ENCODE data around the gene RNLS. TPM values are rescaled to one million over a fixed set of nuclear protein-coding genes. Genes with fewer than 3 reads are reported as not detected.

RNLS gene
- total RNA-seq, 2 experiments from 2014 or later: not detected

- DNase-seq (ENCODE audit: low spot score): no peak
- TF ChIP-seq EZH2phosphoT487 (IDR thresholded peaks at IDR 0.05; ENCODE audit: borderline replicate concordance, low read depth, low read length) (no peak), CTCF (conservative IDR thresholded peaks at IDR 0.05; ENCODE audit: low read length) (no peak)
- Histone ChIP-seq H3K9me2 (ENCODE audit: insufficient read depth, low read length) (no peaks in the 10 kb centered on the region), H3K79me2 (ENCODE audit: insufficient read depth, low read depth, low read length) (no peaks in the 10 kb centered on the region), H3K27ac (ENCODE audit: low read depth, low read length, poor library complexity, severe bottlenecking) (no peak overlapping the region), H4K20me1 (ENCODE audit: insufficient read depth, low read length) (no peaks in the 10 kb centered on the region), H2AFZ (ENCODE audit: low read length) (no peak overlapping the region), H3K4me1 (ENCODE audit: insufficient read depth, low read length, poor library complexity, severe bottlenecking) (no peaks in the 10 kb centered on the region), H3K4me3 (ENCODE audit: low read depth, low read length, poor library complexity, severe bottlenecking) (no peak overlapping the region), H3K4me2 (ENCODE audit: low read length) (no peak overlapping the region), H3K9me3 (ENCODE audit: low read length) (peaks cover 14% of the 10 kb centered on the region; the same call in 1 of the 2 replicates), H3K36me3 (ENCODE audit: insufficient read depth, low read length) (peaks cover 9% of the 10 kb centered on the region)
- ChIA-PET CTCF (ENCODE audit: unreplicated experiment) (interaction anchor here (0.9 kb wide), 1 partner anchor 85 kb away, joined by 3 read pairs; no protein-coding TSS in a partner anchor), POLR2A (interaction anchor here (0.6 to 6.8 kb wide), 12 partner anchors 11 to 556 kb away, joined by 3 to 53 read pairs (median 3); partner anchors contain the start of genes KLLN and PTEN)
- no TSS peak for BruUV-seq (replicated peaks)
- intact Hi-C loops (cut with micrococcal nuclease; ENCODE audit: unreplicated experiment): loop anchor here (5.0 kb wide), 1 partner anchor 35 kb away; no protein-coding TSS in a partner anchor
Observed at GRCh38 chr10:88377510-88377909, 205.6 kb downstream of the RNLS start.

DNA sequence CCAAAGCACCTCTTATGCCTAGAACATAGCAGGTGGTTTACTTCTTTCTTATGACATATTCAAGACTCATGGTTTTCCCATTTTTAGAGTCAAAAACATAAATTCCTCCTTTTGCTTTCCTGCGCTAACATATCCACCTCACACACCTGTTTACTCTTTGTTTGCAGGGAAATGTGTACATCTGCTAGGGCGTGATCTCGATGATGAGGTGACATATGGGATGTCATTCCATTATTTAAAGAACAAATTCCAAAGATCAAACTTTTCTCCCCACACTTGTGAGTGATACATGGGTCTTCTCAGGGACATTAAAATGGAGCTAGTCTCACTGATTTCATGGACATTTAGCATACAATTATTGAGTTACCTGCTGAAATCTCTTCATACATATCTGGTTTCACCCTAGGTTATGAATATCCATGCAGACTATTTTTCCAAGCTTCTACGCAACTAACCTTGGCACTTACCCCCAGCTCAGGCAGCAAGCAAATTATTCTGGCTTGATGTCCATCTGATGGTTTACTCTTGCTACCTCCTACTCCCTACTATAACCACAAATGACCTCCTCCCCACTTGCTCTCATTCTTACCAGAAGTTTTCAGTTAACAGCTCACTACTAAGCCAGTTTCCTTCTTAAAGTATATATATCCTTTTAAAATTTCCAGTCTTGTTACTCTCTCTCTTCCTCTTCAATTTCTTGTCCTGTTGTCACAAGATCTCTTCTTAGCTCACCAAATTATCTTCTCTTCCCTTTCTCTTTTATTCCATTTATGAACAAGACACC, 208.5 kb downstream of the RNLS start:
- intact Hi-C loops (cut with micrococcal nuclease; ENCODE audit: unreplicated experiment): loop anchor here (5.0 kb wide), 1 partner anchor 32 kb away; no protein-coding TSS in a partner anchor
- Histone ChIP-seq H3K4me1 (ENCODE audit: insufficient read depth, low read length, poor library complexity, severe bottlenecking) (no peaks in the 10 kb centered on the region), H3K36me3 (ENCODE audit: insufficient read depth, low read length) (no peaks in the 10 kb centered on the region), H3K27ac (ENCODE audit: low read depth, low read length, poor library complexity, severe bottlenecking) (no peak overlapping the region), H3K9me2 (ENCODE audit: insufficient read depth, low read length) (no peaks in the 10 kb centered on the region), H3K4me3 (ENCODE audit: low read depth, low read length, poor library complexity, severe bottlenecking) (no peak overlapping the region), H3K79me2 (ENCODE audit: insufficient read depth, low read depth, low read length) (no peaks in the 10 kb centered on the region), H2AFZ (ENCODE audit: low read length) (peak overlapping the region; percentile 29), H3K9me3 (ENCODE audit: low read length) (no peaks in the 10 kb centered on the region), H3K4me2 (ENCODE audit: low read length) (no peak overlapping the region), H4K20me1 (ENCODE audit: insufficient read depth, low read length) (no peaks in the 10 kb centered on the region)
- POLR2A ChIA-PET: interaction anchor here (0.8 to 6.8 kb wide), 6 partner anchors 10 to 247 kb away, joined by 3 to 53 read pairs (median 4); no protein-coding TSS in a partner anchor
- no peak for DNase-seq (ENCODE audit: low spot score)
- no peak for TF ChIP-seq CTCF (conservative IDR thresholded peaks at IDR 0.05; ENCODE audit: low read length)
- CTCF ChIA-PET (ENCODE audit: unreplicated experiment): interaction anchor here (0.9 kb wide), 1 partner anchor 10 kb away, joined by 4 read pairs; no protein-coding TSS in a partner anchor
- BruUV-seq (replicated peaks): no TSS peak

All from OCI-LY7 (cell line).